Measurements from ENCODE around the gene GRM1. TPM values are rescaled to one million over a fixed set of nuclear protein-coding genes. Genes with fewer than 3 reads are reported as not detected.

Gene GRM1
- total and polyA plus RNA-seq, 9 donors, result 0.02 to 0.24 (median 0.10) TPM

DNA sequence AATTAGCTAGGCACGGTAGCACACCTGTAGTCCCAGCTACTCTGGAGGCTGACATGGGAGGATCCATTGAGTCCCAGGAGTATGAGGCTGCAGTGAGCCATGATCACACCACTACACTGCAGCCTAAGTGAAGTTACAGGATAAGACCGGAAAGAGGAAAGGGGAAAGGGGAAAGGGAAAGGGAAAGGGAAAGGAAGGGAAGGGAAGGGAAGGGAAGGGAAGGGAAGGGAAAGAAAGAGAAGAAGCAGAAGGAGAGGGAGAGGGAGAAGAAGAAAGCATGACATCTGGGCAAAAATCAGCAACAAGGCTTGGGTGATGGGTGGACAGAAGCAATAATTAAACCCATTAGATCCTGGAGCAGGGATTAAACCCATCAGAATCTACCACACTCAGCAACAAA, 413.0 kb downstream of the GRM1 start:
- intact Hi-C loops (cut with DNase I), result no loop called here
- H3K4me1 ChIP-seq (ENCODE audit: insufficient read depth), result no peaks in the 10 kb centered on the region
- H3K9me3 ChIP-seq, result no peaks in the 10 kb centered on the region
- no peak overlapping the region for H3K27ac ChIP-seq
- TF ChIP-seq, protein P1, sequence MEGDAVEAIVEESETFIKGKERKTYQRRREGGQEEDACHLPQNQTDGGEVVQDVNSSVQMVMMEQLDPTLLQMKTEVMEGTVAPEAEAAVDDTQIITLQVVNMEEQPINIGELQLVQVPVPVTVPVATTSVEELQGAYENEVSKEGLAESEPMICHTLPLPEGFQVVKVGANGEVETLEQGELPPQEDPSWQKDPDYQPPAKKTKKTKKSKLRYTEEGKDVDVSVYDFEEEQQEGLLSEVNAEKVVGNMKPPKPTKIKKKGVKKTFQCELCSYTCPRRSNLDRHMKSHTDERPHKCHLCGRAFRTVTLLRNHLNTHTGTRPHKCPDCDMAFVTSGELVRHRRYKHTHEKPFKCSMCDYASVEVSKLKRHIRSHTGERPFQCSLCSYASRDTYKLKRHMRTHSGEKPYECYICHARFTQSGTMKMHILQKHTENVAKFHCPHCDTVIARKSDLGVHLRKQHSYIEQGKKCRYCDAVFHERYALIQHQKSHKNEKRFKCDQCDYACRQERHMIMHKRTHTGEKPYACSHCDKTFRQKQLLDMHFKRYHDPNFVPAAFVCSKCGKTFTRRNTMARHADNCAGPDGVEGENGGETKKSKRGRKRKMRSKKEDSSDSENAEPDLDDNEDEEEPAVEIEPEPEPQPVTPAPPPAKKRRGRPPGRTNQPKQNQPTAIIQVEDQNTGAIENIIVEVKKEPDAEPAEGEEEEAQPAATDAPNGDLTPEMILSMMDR (IDR thresholded peaks at IDR 0.05), result no peak
- no peak for TF ChIP-seq POLR2A (IDR thresholded peaks at IDR 0.05)
- TF ChIP-seq EP300 (IDR thresholded peaks at IDR 0.05), result no peak
- no peaks in the 10 kb centered on the region for H3K36me3 ChIP-seq
- H3K4me3 ChIP-seq, result no peak overlapping the region
- WGBS, 3 donors, result 89 to 92% (median 91%) methylated on average over 2 of the region's 2 CpGs
- DNase-seq, result no peak
- no peaks in the 10 kb centered on the region for H3K27me3 ChIP-seq

GRCh38 chr6:146444189-146444588, 415.3 kb downstream of the GRM1 start:
- Histone ChIP-seq H3K27ac (no peak overlapping the region), H3K4me3 (no peak overlapping the region), H3K36me3 (no peaks in the 10 kb centered on the region), H3K9me3 (no peaks in the 10 kb centered on the region), H3K4me1 (ENCODE audit: insufficient read depth) (no peaks in the 10 kb centered on the region), H3K27me3 (no peaks in the 10 kb centered on the region)
- no peak for TF ChIP-seq POLR2A (IDR thresholded peaks at IDR 0.05)
- TF ChIP-seq, protein P1 (IDR thresholded peaks at IDR 0.05), result no peak
- no peak for TF ChIP-seq EP300 (IDR thresholded peaks at IDR 0.05)
- no peak for DNase-seq
- intact Hi-C loops (cut with DNase I), result no loop called here
- 12 to 17% (median 14%) methylated on average over 5 of the region's 5 CpGs for WGBS, 3 donors

GRCh38 chr6:146445233-146445632, 416.4 kb downstream of the GRM1 start:
- no peaks in the 10 kb centered on the region for H3K9me3 ChIP-seq

GRCh38 chr6:146456886-146457285, 428.0 kb downstream of the GRM1 start:
- DNase-seq, result no peak
- WGBS, 3 donors, result 38 to 65% (median 58%) methylated on average over 1 of the region's 1 CpG
- H3K27me3 ChIP-seq, result no peaks in the 10 kb centered on the region
- H3K4me1 ChIP-seq (ENCODE audit: insufficient read depth), result no peaks in the 10 kb centered on the region
- no peaks in the 10 kb centered on the region for H3K9me3 ChIP-seq
- no peaks in the 10 kb centered on the region for H3K36me3 ChIP-seq
- no peak overlapping the region for H3K27ac ChIP-seq
- TF ChIP-seq, protein P1 (IDR thresholded peaks at IDR 0.05), result no peak
- TF ChIP-seq POLR2A (IDR thresholded peaks at IDR 0.05) (no peak), EP300 (IDR thresholded peaks at IDR 0.05) (no peak)
- H3K4me3 ChIP-seq, result no peak overlapping the region
- intact Hi-C loops (cut with DNase I), result no loop called here

More at GRCh38 chr6:146445233-146445632, 416.4 kb downstream of the GRM1 start:
- H3K4me1 ChIP-seq (ENCODE audit: insufficient read depth), result no peaks in the 10 kb centered on the region
- intact Hi-C loops (cut with DNase I), result no loop called here
- TF ChIP-seq, protein P1 (IDR thresholded peaks at IDR 0.05), result no peak
- no peak for TF ChIP-seq POLR2A (IDR thresholded peaks at IDR 0.05)
- no peak for TF ChIP-seq EP300 (IDR thresholded peaks at IDR 0.05)
- no peak overlapping the region for H3K4me3 ChIP-seq
- 41 to 49% (median 46%) methylated on average over 4 of the region's 4 CpGs for WGBS, 3 donors
- no peaks in the 10 kb centered on the region for H3K36me3 ChIP-seq
- no peak overlapping the region for H3K27ac ChIP-seq
- DNase-seq, result no peak
- H3K27me3 ChIP-seq, result no peaks in the 10 kb centered on the region

All from ovary (tissue), 9 donors.